Retinal pigment epithelial cell (primary cell): ENCODE results near the gene RASL10B.

Experiments
- DNase-seq: peaks from one replicate; pipeline ENCODE4 v3.0.0-alpha.2; 2010; ENCODE audit warnings: low read depth
- H3K4me3 ChIP-seq: 2 replicates; pipeline ENCODE4 v1.5.1; 2011; ENCODE audit warnings: mild to moderate bottlenecking, low read length, control low read depth, moderate library complexity
- CTCF ChIP-seq: conservative IDR thresholded peaks from 2 replicates; pipeline ENCODE4 v1.5.1; 2011; ENCODE audit warnings: low read depth, low read length, control low read depth, inconsistent platforms

RASL10B gene

DNA sequence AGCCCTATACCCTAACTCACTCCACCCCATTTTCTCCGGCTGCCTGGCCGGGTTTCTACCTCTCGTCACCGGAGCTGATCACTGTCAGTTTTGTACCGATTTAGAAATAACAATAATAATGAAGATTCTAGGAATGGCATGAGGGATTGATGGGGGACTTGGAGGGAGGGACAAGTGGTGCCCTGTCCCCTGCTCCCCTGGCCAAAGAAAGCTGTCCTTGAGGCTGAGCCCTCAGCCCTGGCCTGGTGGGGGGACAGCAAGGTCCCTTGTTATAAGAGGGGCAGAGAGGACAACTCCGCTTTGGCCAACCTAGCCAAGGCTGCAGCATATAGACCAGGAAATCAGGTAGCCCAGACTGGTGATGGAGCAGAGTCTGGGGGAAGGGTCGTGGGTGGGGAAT is 11.1 kb downstream of the RASL10B start:
- no peak overlapping the region for H3K4me3 ChIP-seq
- no peak for DNase-seq
- no peak for TF ChIP-seq CTCF

- TF ChIP-seq CTCF = no peak
- no peak for DNase-seq
- H3K4me3 ChIP-seq = no peak overlapping the region
Observed at GRCh38 chr17:35742896-35743477, 11.5 kb downstream of the RASL10B start.

DNA sequence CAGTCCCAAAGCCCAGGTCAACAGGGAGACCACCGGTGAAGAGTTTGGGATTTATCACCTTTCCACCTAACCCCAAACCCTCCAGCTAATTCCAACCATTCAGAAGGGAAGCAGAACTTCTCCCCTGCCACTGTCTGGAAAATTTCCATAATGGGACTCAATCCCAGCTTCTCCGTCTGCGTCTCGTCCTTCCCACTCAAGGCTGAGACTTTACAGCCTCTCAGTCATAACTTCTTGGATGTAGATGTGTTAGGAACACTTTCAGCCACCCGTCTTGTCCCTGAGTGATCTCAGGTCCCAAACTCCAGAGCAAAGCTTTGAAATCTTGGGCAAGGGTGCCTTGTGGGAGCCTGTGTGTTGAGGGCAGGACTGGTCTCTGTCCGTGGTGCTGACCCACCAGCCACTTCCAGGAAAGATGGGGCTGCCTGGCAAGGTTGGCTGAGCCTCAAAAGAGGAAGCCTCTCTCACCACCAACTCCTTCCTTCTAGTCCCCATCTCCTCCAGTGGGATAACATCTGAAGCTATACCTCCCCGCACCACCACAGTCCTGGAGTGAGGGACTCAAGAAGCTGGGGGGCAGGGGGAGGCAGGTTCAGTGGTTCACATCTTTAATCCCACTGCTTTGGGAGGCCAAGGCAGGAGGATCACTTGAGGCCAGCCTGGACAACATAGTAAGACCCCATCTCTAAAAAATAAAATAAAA is 12.3 kb downstream of the RASL10B start:
- DNase-seq = no peak
- no peak overlapping the region for H3K4me3 ChIP-seq
- TF ChIP-seq CTCF = no peak

DNA sequence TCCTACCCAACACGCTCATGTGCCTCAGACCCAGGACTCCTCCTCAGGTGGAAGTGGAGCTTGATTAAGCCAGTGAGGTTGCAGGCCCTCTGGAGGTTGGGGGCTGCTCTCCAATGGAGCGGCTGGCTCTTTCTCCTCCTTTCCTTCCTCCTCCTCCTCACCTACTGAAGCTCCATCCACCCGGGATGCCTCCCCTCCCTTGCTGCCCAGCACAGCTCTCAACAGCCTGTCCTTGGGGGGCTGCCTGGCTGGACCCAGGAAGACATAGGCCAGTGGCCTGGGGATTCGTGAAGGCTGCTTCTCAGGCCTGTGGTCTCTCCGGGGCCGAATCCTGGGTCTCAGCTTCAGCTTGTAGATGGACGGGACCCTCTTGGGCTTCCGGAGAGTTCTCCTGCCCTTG is 13.4 kb downstream of the RASL10B start:
- no peak for DNase-seq
- TF ChIP-seq CTCF = no peak
- H3K4me3 ChIP-seq = no peak overlapping the region

DNA sequence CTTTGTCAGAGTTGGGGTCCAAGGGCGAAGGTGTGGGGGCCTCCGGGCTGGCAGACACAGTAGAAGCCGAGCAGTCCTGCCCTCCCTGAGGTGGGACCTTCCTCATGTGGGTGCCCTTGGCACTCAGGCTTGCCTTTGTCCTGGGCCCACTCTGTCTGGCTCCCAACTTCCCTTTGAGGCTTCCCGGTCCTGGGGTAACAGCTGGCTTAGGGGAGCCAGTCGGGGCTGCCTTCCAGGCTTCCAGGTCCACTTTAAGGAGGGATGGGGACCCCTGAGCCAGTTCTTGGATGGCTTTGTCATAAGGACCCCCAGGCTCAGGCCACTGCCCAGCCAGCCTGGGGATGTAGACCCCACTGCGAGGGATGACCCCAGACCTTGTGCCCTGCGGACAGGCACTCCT is 13.8 kb downstream of the RASL10B start:
- H3K4me3 ChIP-seq = no peak overlapping the region
- DNase-seq = no peak
- TF ChIP-seq CTCF = no peak

GRCh38 chr17:35745749-35746320 is 14.4 kb downstream of the RASL10B start:
- no peak for DNase-seq
- TF ChIP-seq CTCF = no peak
- no peak overlapping the region for H3K4me3 ChIP-seq

DNA sequence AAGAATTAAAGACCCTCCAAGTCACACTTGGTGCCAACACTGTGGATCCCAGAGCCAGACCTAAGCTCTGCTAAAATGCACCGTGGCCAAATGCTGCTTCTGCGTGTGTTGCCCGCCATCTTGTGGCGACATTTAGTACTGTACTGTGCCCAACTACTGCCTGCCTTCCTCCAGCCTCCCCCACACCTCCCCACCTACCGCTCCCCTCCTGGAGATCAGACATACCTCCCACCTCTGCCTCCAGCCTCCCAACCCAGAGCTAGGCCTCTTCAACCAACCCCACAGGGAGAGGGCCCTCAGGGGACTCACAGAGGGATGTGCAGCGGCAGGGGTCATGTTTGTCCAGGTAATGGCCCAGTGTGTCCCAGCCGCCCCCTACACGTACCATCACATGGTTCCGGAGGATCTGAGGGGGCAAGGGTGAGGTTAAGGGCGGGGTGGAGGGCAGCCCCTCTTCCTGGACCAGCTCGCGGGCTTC is 16.1 kb downstream of the RASL10B start:
- H3K4me3 ChIP-seq = no peak overlapping the region

More for the DNA sequence above, 16.1 kb downstream of the RASL10B start:
- DNase-seq = peak; percentile 25
- peak; percentile 81 for TF ChIP-seq CTCF
